SU-DHL-6 (cell line): ENCODE measurements around the gene CYP26A1.

Experiments used
- H2AFZ ChIP-seq: fragments of 200-600 bp; sonication (generic); 2 replicates; pipeline ENCODE4 v1.6.1; 2014; ENCODE audit warnings: low read depth, mild to moderate bottlenecking, moderate library complexity, mixed read lengths, antibody characterized with exemption, low read length; ENCODE audit not compliant: severe bottlenecking
- H3F3A ChIP-seq: fragments of 200-600 bp; shearing (Covaris generic); 2 replicates; pipeline ENCODE4 v1.6.0; 2016; ENCODE audit warnings: antibody characterized with exemption, mild to moderate bottlenecking; ENCODE audit not compliant: insufficient read depth
- H3K27ac ChIP-seq: fragments of 200-600 bp; sonication (generic); 2 replicates; pipeline ENCODE4 v1.5.1; 2016; ENCODE audit warnings: low read depth, mild to moderate bottlenecking, low read length, moderate library complexity, mixed read lengths
- H3K27me3 ChIP-seq: fragments of 200-600 bp; sonication (generic), shearing (Covaris generic); 2 replicates; pipeline ENCODE4 v1.6.0; 2014; ENCODE audit warnings: mild to moderate bottlenecking, low read length
- H3K36me3 ChIP-seq: fragments of 200-600 bp; sonication (generic); 2 replicates; pipeline ENCODE4 v1.6.1; 2014; ENCODE audit warnings: mild to moderate bottlenecking, low read length, mixed read lengths
- H3K4me2 ChIP-seq: fragments of 300-600, 200-600 bp; shearing (Covaris generic), sonication (generic); 2 replicates; pipeline ENCODE4 v1.6.0; 2014; ENCODE audit warnings: low read length, low read depth, mild to moderate bottlenecking; ENCODE audit not compliant: poor library complexity, severe bottlenecking
- H3K4me3 ChIP-seq: fragments of 200-600 bp; sonication (generic); 2 replicates; pipeline ENCODE4 v1.5.1; 2014; ENCODE audit warnings: antibody characterized with exemption, low read length, mild to moderate bottlenecking, mixed read lengths; ENCODE audit not compliant: insufficient read depth, poor library complexity, severe bottlenecking
- H3K79me2 ChIP-seq: fragments of 200-600 bp; sonication (generic); 2 replicates; pipeline ENCODE4 v1.6.1; 2014; ENCODE audit warnings: mild to moderate bottlenecking, low read length, moderate library complexity; ENCODE audit not compliant: insufficient read depth
- H3K9ac ChIP-seq: fragments of 200-600 bp; sonication (generic); 2 replicates; pipeline ENCODE4 v1.7.0; 2014; ENCODE audit warnings: mild to moderate bottlenecking, low read length
- H3K9me2 ChIP-seq: fragments of 200-600 bp; sonication (generic); replicated peaks from 2 replicates; pipeline ENCODE4 v1.6.1; 2014; ENCODE audit warnings: low read length; ENCODE audit not compliant: insufficient read depth
- H3K9me3 ChIP-seq: fragments of 200-600 bp; sonication (generic); 2 replicates; pipeline ENCODE4 v1.6.1; 2014; ENCODE audit warnings: low read length, mixed read lengths; ENCODE audit not compliant: insufficient read depth
- H4K20me1 ChIP-seq: fragments of 200-600 bp; sonication (generic); 2 replicates; pipeline ENCODE4 v1.6.1; 2014; ENCODE audit warnings: low read depth, mild to moderate bottlenecking, antibody characterized with exemption, low read length, moderate library complexity, mixed read lengths
- EZH2phosphoT487 ChIP-seq: fragments of 200-600 bp; sonication (generic), shearing (Covaris generic); conservative IDR thresholded peaks from 2 replicates; pipeline ENCODE4 v1.6.1; 2018; ENCODE audit warnings: mild to moderate bottlenecking, antibody characterized with exemption, low read length, moderate library complexity, mixed read lengths
- TF ChIP-seq, protein P1 (sequence below): fragments of 200-600 bp; sonication (generic); IDR thresholded peaks from one replicate; pipeline ENCODE4 v1.5.1; 2017; ENCODE audit warnings: antibody characterized with exemption, mild to moderate bottlenecking, low read length, moderate library complexity; ENCODE audit not compliant: insufficient read depth, poor library complexity, severe bottlenecking

Gene CYP26A1

GRCh38 chr10:93079663-93080349 is 6.1 kb downstream of the CYP26A1 start:
- Histone ChIP-seq H3K36me3 (no peaks in the 10 kb centered on the region), H3F3A (no peaks in the 10 kb centered on the region), H3K4me3 (no peak overlapping the region), H3K27ac (no peak overlapping the region), H2AFZ (no peak overlapping the region), H4K20me1 (no peaks in the 10 kb centered on the region), H3K9me3 (no peaks in the 10 kb centered on the region), H3K27me3 (no peaks in the 10 kb centered on the region), H3K9ac (no peak overlapping the region), H3K4me2 (no peak overlapping the region), H3K79me2 (no peaks in the 10 kb centered on the region), H3K9me2 (no peaks in the 10 kb centered on the region)
- TF ChIP-seq, protein P1, sequence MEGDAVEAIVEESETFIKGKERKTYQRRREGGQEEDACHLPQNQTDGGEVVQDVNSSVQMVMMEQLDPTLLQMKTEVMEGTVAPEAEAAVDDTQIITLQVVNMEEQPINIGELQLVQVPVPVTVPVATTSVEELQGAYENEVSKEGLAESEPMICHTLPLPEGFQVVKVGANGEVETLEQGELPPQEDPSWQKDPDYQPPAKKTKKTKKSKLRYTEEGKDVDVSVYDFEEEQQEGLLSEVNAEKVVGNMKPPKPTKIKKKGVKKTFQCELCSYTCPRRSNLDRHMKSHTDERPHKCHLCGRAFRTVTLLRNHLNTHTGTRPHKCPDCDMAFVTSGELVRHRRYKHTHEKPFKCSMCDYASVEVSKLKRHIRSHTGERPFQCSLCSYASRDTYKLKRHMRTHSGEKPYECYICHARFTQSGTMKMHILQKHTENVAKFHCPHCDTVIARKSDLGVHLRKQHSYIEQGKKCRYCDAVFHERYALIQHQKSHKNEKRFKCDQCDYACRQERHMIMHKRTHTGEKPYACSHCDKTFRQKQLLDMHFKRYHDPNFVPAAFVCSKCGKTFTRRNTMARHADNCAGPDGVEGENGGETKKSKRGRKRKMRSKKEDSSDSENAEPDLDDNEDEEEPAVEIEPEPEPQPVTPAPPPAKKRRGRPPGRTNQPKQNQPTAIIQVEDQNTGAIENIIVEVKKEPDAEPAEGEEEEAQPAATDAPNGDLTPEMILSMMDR, result no peak
- no peak for TF ChIP-seq EZH2phosphoT487

- H3K4me2 ChIP-seq, result no peak overlapping the region
- H4K20me1 ChIP-seq, result no peaks in the 10 kb centered on the region
- no peak overlapping the region for H3K4me3 ChIP-seq
- no peaks in the 10 kb centered on the region for H3K27me3 ChIP-seq
- no peak overlapping the region for H2AFZ ChIP-seq
- no peaks in the 10 kb centered on the region for H3K36me3 ChIP-seq
- no peak overlapping the region for H3K9ac ChIP-seq
- H3K9me2 ChIP-seq, result no peaks in the 10 kb centered on the region
- no peaks in the 10 kb centered on the region for H3K9me3 ChIP-seq
- H3F3A ChIP-seq, result no peaks in the 10 kb centered on the region
- no peak overlapping the region for H3K27ac ChIP-seq
- no peak for TF ChIP-seq EZH2phosphoT487
- TF ChIP-seq, protein P1, result peak; percentile 82
- H3K79me2 ChIP-seq, result no peaks in the 10 kb centered on the region
Measured at GRCh38 chr10:93080350-93081046, 6.8 kb downstream of the CYP26A1 start.

- Histone ChIP-seq H3K9me2 (no peaks in the 10 kb centered on the region), H3K4me2 (no peak overlapping the region), H3K79me2 (no peaks in the 10 kb centered on the region), H3K4me3 (no peak overlapping the region), H3K27me3 (no peaks in the 10 kb centered on the region), H3K9me3 (no peaks in the 10 kb centered on the region), H3F3A (no peaks in the 10 kb centered on the region), H3K36me3 (no peaks in the 10 kb centered on the region), H3K9ac (no peak overlapping the region), H4K20me1 (no peaks in the 10 kb centered on the region), H3K27ac (no peak overlapping the region), H2AFZ (no peak overlapping the region)
- TF ChIP-seq, protein P1, result no peak
- no peak for TF ChIP-seq EZH2phosphoT487
Measured at GRCh38 chr10:93081318-93081717, 7.6 kb downstream of the CYP26A1 start.
